ENCODE measurements around the gene ADGRF1.

Gene ADGRF1

GRCh38 chr6:47028835-47029360 lies 13.2 kb downstream of the ADGRF1 start:
- no peaks in the 10 kb centered on the region for H3K79me2 ChIP-seq (ENCODE audit: control insufficient read depth, low read length)
- no peak for TF ChIP-seq CTCF (IDR thresholded peaks at IDR 0.05; ENCODE audit: low read depth, low read length, poor library complexity, severe bottlenecking)
- no peak for TF ChIP-seq EZH2phosphoT487 (IDR thresholded peaks at IDR 0.05; ENCODE audit: borderline replicate concordance, low read length)
- peaks cover 8% of the 10 kb centered on the region; the same call in 1 of the 2 replicates for H3K27me3 ChIP-seq (ENCODE audit: control insufficient read depth, low read length)
- no peaks in the 10 kb centered on the region for H3K36me3 ChIP-seq (ENCODE audit: control insufficient read depth, low read length)
- H3K27ac ChIP-seq (ENCODE audit: low read depth, low read length) = no peak overlapping the region
- no peaks in the 10 kb centered on the region for H3K9me3 ChIP-seq (ENCODE audit: control insufficient read depth, insufficient read depth, low read length)
- H3K4me2 ChIP-seq (ENCODE audit: low read length) = no peak overlapping the region
- H4K20me1 ChIP-seq (ENCODE audit: control insufficient read depth, insufficient read depth, low read depth, low read length) = no peaks in the 10 kb centered on the region
- H3F3A ChIP-seq (ENCODE audit: control insufficient read depth, insufficient read depth) = no peaks in the 10 kb centered on the region
- no peak overlapping the region for H3K4me3 ChIP-seq (ENCODE audit: low read length)
- no peaks in the 10 kb centered on the region for H3K4me1 ChIP-seq (ENCODE audit: control insufficient read depth, low read length)
- no peaks in the 10 kb centered on the region for H3K9me2 ChIP-seq (replicated peaks; ENCODE audit: control insufficient read depth, low read length)

GRCh38 chr6:47027315-47027714 lies 14.8 kb downstream of the ADGRF1 start:
- no peaks in the 10 kb centered on the region for H3K79me2 ChIP-seq (ENCODE audit: control insufficient read depth, low read length)
- no peak overlapping the region for H3K27ac ChIP-seq (ENCODE audit: low read depth, low read length)
- no peaks in the 10 kb centered on the region for H4K20me1 ChIP-seq (ENCODE audit: control insufficient read depth, insufficient read depth, low read depth, low read length)
- H3F3A ChIP-seq (ENCODE audit: control insufficient read depth, insufficient read depth) = no peaks in the 10 kb centered on the region
- no peak overlapping the region for H3K4me3 ChIP-seq (ENCODE audit: low read length)
- TF ChIP-seq CTCF (IDR thresholded peaks at IDR 0.05; ENCODE audit: low read depth, low read length, poor library complexity, severe bottlenecking) (no peak), EZH2phosphoT487 (IDR thresholded peaks at IDR 0.05; ENCODE audit: borderline replicate concordance, low read length) (no peak)
- peaks cover 3% of the 10 kb centered on the region; the same call in 1 of the 2 replicates for H3K27me3 ChIP-seq (ENCODE audit: control insufficient read depth, low read length)
- H3K9me3 ChIP-seq (ENCODE audit: control insufficient read depth, insufficient read depth, low read length) = no peaks in the 10 kb centered on the region
- H3K36me3 ChIP-seq (ENCODE audit: control insufficient read depth, low read length) = no peaks in the 10 kb centered on the region
- no peaks in the 10 kb centered on the region for H3K9me2 ChIP-seq (replicated peaks; ENCODE audit: control insufficient read depth, low read length)
- no peaks in the 10 kb centered on the region for H3K4me1 ChIP-seq (ENCODE audit: control insufficient read depth, low read length)
- H3K4me2 ChIP-seq (ENCODE audit: low read length) = no peak overlapping the region

GRCh38 chr6:47026679-47027078 lies 15.5 kb downstream of the ADGRF1 start:
- H3K27me3 ChIP-seq (ENCODE audit: control insufficient read depth, low read length) = peaks cover 2% of the 10 kb centered on the region; the same call in 1 of the 2 replicates
- H3K4me1 ChIP-seq (ENCODE audit: control insufficient read depth, low read length) = no peaks in the 10 kb centered on the region
- no peaks in the 10 kb centered on the region for H3K9me3 ChIP-seq (ENCODE audit: control insufficient read depth, insufficient read depth, low read length)
- no peaks in the 10 kb centered on the region for H4K20me1 ChIP-seq (ENCODE audit: control insufficient read depth, insufficient read depth, low read depth, low read length)
- no peak overlapping the region for H3K27ac ChIP-seq (ENCODE audit: low read depth, low read length)
- no peaks in the 10 kb centered on the region for H3F3A ChIP-seq (ENCODE audit: control insufficient read depth, insufficient read depth)
- H3K9me2 ChIP-seq (replicated peaks; ENCODE audit: control insufficient read depth, low read length) = no peaks in the 10 kb centered on the region
- no peak overlapping the region for H3K4me3 ChIP-seq (ENCODE audit: low read length)
- TF ChIP-seq EZH2phosphoT487 (IDR thresholded peaks at IDR 0.05; ENCODE audit: borderline replicate concordance, low read length) (no peak), CTCF (IDR thresholded peaks at IDR 0.05; ENCODE audit: low read depth, low read length, poor library complexity, severe bottlenecking) (no peak)
- H3K79me2 ChIP-seq (ENCODE audit: control insufficient read depth, low read length) = no peaks in the 10 kb centered on the region
- H3K4me2 ChIP-seq (ENCODE audit: low read length) = no peak overlapping the region
- H3K36me3 ChIP-seq (ENCODE audit: control insufficient read depth, low read length) = no peaks in the 10 kb centered on the region

Measured in DOHH2 (cell line).